ENCODE results near the gene BRAF.

Gene BRAF

GRCh38 chr7:140841166-140841715, 83.5 kb downstream of the BRAF start:
- TF ChIP-seq RAD21 (IDR thresholded peaks at IDR 0.05; ENCODE audit: low read depth) = no peak
- TF ChIP-seq CEBPB (IDR thresholded peaks at IDR 0.05) = no peak
- TF ChIP-seq EP300 (IDR thresholded peaks at IDR 0.05; ENCODE audit: borderline replicate concordance) = no peak
- TF ChIP-seq USF1 (IDR thresholded peaks at IDR 0.05) = no peak
- TF ChIP-seq TAF1 (IDR thresholded peaks at IDR 0.05; ENCODE audit: low read depth) = no peak
- no peak for TF ChIP-seq EGR1 (IDR thresholded peaks at IDR 0.05)
- no peak for TF ChIP-seq TEAD4 (IDR thresholded peaks at IDR 0.05)
- no peak for TF ChIP-seq MAX (IDR thresholded peaks at IDR 0.05)
- no peak for TF ChIP-seq ZBTB7A (IDR thresholded peaks at IDR 0.05; ENCODE audit: low read depth)
- TF ChIP-seq REST (IDR thresholded peaks at IDR 0.05; ENCODE audit: low read depth) = no peak
- TF ChIP-seq TCF12 (IDR thresholded peaks at IDR 0.05; ENCODE audit: low read depth) = no peak
- no peak for TF ChIP-seq FOXM1 (IDR thresholded peaks at IDR 0.05; ENCODE audit: borderline replicate concordance, low read depth)
- TF ChIP-seq CREB1 (IDR thresholded peaks at IDR 0.05; ENCODE audit: low read depth) = no peak
- no peak for TF ChIP-seq NFIC (IDR thresholded peaks at IDR 0.05)
- no peak for TF ChIP-seq YY1 (IDR thresholded peaks at IDR 0.05; ENCODE audit: low read depth)

DNA sequence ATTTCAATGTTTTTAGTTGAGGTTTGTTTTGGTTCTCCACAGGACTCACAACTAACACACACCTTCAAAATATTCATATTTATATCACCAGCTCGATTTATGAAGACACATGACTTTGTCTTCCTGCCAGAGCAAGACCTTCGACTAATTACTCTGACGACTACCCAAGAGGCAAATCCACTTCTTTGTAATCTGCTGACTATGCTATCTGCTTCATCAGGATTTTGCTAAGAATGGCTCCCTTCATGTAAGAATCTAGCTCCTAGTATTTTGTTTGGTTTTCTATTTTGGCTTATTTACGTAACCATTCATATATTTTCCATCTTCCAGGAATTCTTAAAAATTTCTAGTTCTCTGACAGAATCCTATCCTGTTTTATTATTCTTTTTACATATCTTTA, 93.0 kb downstream of the BRAF start:
- TF ChIP-seq EGR1 (IDR thresholded peaks at IDR 0.05) (no peak), USF1 (IDR thresholded peaks at IDR 0.05) (no peak), CREB1 (IDR thresholded peaks at IDR 0.05; ENCODE audit: low read depth) (no peak), TEAD4 (IDR thresholded peaks at IDR 0.05) (no peak), FOXM1 (IDR thresholded peaks at IDR 0.05; ENCODE audit: borderline replicate concordance, low read depth) (no peak), NFIC (IDR thresholded peaks at IDR 0.05) (no peak), TCF12 (IDR thresholded peaks at IDR 0.05; ENCODE audit: low read depth) (no peak)

- TF ChIP-seq ZBTB7A (IDR thresholded peaks at IDR 0.05; ENCODE audit: low read depth) = no peak
- no peak for TF ChIP-seq RAD21 (IDR thresholded peaks at IDR 0.05; ENCODE audit: low read depth)
- TF ChIP-seq MAX (IDR thresholded peaks at IDR 0.05) = no peak
- TF ChIP-seq EGR1 (IDR thresholded peaks at IDR 0.05) = no peak
- no peak for TF ChIP-seq FOXM1 (IDR thresholded peaks at IDR 0.05; ENCODE audit: borderline replicate concordance, low read depth)
- no peak for TF ChIP-seq NFIC (IDR thresholded peaks at IDR 0.05)
- no peak for TF ChIP-seq TEAD4 (IDR thresholded peaks at IDR 0.05)
These were observed 95.0 kb downstream of the BRAF start for GRCh38 chr7:140829720-140830119.

DNA sequence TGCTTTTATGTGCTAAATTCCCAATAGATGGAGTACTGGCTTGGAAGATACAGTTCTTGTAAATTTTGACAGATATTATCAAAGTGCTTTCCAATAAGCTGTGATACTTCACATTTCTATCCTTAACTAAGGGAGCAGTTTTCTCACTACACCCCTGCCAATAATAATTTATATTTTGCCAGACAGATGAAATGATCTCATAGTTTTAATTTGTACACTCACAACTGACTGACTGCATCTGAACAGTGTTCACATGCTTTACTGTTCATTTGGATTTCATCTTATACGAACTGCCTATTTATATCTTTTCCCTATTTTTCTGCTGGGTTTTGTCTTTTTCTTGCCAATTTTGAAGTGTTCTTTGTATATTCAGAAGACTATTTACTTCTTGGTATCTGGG, 96.0 kb downstream of the BRAF start:
- TF ChIP-seq RAD21 (IDR thresholded peaks at IDR 0.05; ENCODE audit: low read depth) = no peak
- TF ChIP-seq EGR1 (IDR thresholded peaks at IDR 0.05) = no peak
- TF ChIP-seq FOXM1 (IDR thresholded peaks at IDR 0.05; ENCODE audit: borderline replicate concordance, low read depth) = no peak
- no peak for TF ChIP-seq CEBPB (IDR thresholded peaks at IDR 0.05)
- no peak for TF ChIP-seq EP300 (IDR thresholded peaks at IDR 0.05; ENCODE audit: borderline replicate concordance)
- no peak for TF ChIP-seq CREB1 (IDR thresholded peaks at IDR 0.05; ENCODE audit: low read depth)
- no peak for TF ChIP-seq TCF12 (IDR thresholded peaks at IDR 0.05; ENCODE audit: low read depth)
- no peak for TF ChIP-seq TEAD4 (IDR thresholded peaks at IDR 0.05)
- TF ChIP-seq REST (IDR thresholded peaks at IDR 0.05; ENCODE audit: low read depth) = no peak
- no peak for TF ChIP-seq TAF1 (IDR thresholded peaks at IDR 0.05; ENCODE audit: low read depth)
- no peak for TF ChIP-seq NFIC (IDR thresholded peaks at IDR 0.05)
- no peak for TF ChIP-seq USF1 (IDR thresholded peaks at IDR 0.05)

GRCh38 chr7:140810830-140811556, 113.7 kb downstream of the BRAF start:
- TF ChIP-seq RAD21 (IDR thresholded peaks at IDR 0.05; ENCODE audit: low read depth) (peak; percentile 75), USF1 (IDR thresholded peaks at IDR 0.05) (no peak)

All from Ishikawa (cell line).